Measurements from ENCODE around the gene COLGALT1.

DNA sequence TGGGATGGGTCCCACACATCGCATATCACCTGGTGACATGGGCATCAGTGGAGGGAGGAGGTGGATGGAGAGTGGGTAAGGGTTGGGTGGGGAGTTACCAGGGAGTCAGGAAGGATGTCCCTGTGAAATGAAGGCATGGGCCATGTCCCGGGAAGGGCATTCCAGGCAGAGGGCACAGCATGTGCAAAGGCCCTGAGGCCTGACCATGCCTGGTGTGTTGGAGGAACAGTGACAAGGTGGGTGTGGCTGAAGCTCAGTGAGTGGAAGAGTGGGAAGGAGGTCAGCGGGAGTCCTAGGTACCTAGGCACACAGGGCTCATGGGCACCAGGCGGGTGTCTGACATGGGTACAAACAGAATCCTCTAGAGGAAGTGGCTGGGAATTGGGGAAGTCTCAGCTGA, 11.0 kb upstream of the COLGALT1 start:
- no peak for TF ChIP-seq EP300 (IDR thresholded peaks at IDR 0.05)
- TF ChIP-seq POLR2A (IDR thresholded peaks at IDR 0.05), result no peak
- TF ChIP-seq, protein P1, sequence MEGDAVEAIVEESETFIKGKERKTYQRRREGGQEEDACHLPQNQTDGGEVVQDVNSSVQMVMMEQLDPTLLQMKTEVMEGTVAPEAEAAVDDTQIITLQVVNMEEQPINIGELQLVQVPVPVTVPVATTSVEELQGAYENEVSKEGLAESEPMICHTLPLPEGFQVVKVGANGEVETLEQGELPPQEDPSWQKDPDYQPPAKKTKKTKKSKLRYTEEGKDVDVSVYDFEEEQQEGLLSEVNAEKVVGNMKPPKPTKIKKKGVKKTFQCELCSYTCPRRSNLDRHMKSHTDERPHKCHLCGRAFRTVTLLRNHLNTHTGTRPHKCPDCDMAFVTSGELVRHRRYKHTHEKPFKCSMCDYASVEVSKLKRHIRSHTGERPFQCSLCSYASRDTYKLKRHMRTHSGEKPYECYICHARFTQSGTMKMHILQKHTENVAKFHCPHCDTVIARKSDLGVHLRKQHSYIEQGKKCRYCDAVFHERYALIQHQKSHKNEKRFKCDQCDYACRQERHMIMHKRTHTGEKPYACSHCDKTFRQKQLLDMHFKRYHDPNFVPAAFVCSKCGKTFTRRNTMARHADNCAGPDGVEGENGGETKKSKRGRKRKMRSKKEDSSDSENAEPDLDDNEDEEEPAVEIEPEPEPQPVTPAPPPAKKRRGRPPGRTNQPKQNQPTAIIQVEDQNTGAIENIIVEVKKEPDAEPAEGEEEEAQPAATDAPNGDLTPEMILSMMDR (IDR thresholded peaks at IDR 0.05), result no peak
- TF ChIP-seq POLR2AphosphoS5 (IDR thresholded peaks at IDR 0.05), result no peak
